ENCODE measurements around the gene BLMH.

- TF ChIP-seq CTCF (IDR thresholded peaks at IDR 0.05) (no peak), POLR2A (IDR thresholded peaks at IDR 0.05) (no peak)
Measured at GRCh38 chr17:30273373-30273772, 18.4 kb downstream of the BLMH start.
